ENCODE measurements around the gene ITIH3. TPM values are rescaled to one million over a fixed set of nuclear protein-coding genes. Genes with fewer than 3 reads are reported as not detected.

The ITIH3 gene
- total RNA-seq, 1 donor from 2014 or later, result not detected

DNA sequence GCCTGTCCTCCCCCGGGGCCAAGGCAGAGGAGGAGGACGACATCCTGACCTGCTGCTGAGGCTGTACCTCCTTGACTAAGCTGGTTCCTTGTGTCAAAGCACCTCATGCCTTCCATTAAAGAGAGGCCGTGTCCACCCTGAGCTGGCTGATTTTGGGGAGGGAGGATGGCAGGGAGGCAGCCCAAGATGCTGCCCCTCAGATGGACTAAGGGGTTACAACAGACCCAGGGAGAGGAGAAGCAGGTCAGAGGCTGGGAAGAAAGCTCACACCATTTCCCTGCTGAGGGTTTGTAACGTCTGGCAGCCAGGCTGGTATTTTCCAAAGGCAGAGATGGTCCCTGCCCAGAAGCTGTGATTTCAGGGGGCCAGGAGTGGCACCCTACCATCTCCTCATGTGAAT, 2.7 kb upstream of the ITIH3 start:
- Histone ChIP-seq H2AFZ (replicated peaks) (no peak overlapping the region), H3K9me3 (ENCODE audit: low read depth) (no peaks in the 10 kb centered on the region), H3K4me1 (no peaks in the 10 kb centered on the region), H3K9ac (no peak overlapping the region), H3K4me2 (no peak overlapping the region), H3K4me3 (no peak overlapping the region), H3F3A (ENCODE audit: low read depth) (no peaks in the 10 kb centered on the region), H3K79me2 (ENCODE audit: low read depth) (no peaks in the 10 kb centered on the region), H3K27me3 (no peaks in the 10 kb centered on the region), H4K20me1 (ENCODE audit: low read depth) (no peaks in the 10 kb centered on the region), H3K36me3 (no peaks in the 10 kb centered on the region), H3K27ac (no peak overlapping the region)
- H3K9me3 Mint-ChIP-seq, result no peaks in the 10 kb centered on the region
- H3K4me1 Mint-ChIP-seq, result peaks cover 24% of the 10 kb centered on the region
- H3K36me3 Mint-ChIP-seq, result no peaks in the 10 kb centered on the region
- peaks cover 2% of the 10 kb centered on the region for H3K27me3 Mint-ChIP-seq (ENCODE audit: insufficient read depth, low read depth)
- TF ChIP-seq EZH2phosphoT487 (IDR thresholded peaks at IDR 0.05) (no peak), CTCF (IDR thresholded peaks at IDR 0.05) (no peak), EZH2 (IDR thresholded peaks at IDR 0.05) (no peak)
- H3K4me3 Mint-ChIP-seq, result no peak overlapping the region
- no peak for DNase-seq (ENCODE audit: low spot score)
- H3K27ac Mint-ChIP-seq, result peak overlapping the region; percentile 66

DNA sequence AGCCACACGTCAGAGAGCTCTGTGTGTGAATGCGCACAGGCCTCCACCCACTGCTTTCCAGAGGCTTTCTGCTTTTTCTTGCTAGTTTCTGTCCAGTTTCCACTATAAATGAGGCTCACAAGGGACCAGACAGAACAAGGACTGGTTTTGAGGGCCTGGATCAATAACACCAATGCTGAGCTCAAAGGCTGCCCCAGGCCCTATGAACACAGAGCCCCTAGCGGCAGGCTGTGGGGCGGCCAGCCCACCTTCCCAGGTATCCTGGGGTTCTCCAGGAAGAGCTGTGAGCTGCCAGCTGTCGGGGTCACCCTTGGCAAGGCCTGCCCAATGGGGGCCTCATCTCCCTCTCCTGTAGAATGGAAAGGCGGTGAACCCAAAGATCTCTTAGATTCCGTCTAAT, 2.2 kb upstream of the ITIH3 start:
- H3K9me3 Mint-ChIP-seq, result no peaks in the 10 kb centered on the region
- H4K20me1 ChIP-seq (ENCODE audit: low read depth), result no peaks in the 10 kb centered on the region
- H3K36me3 ChIP-seq, result no peaks in the 10 kb centered on the region
- no peaks in the 10 kb centered on the region for H3F3A ChIP-seq (ENCODE audit: low read depth)
- no peak overlapping the region for H3K27ac ChIP-seq
- no peak overlapping the region for H3K9ac ChIP-seq
- H2AFZ ChIP-seq (replicated peaks), result no peak overlapping the region
- no peaks in the 10 kb centered on the region for H3K36me3 Mint-ChIP-seq
- H3K4me3 Mint-ChIP-seq, result no peak overlapping the region
- no peak for TF ChIP-seq EZH2 (IDR thresholded peaks at IDR 0.05)
- TF ChIP-seq CTCF (IDR thresholded peaks at IDR 0.05), result peak; percentile 56
- no peaks in the 10 kb centered on the region for H3K4me1 ChIP-seq
- no peak overlapping the region for H3K4me3 ChIP-seq
- H3K9me3 ChIP-seq (ENCODE audit: low read depth), result no peaks in the 10 kb centered on the region
- H3K4me1 Mint-ChIP-seq, result peaks cover 24% of the 10 kb centered on the region
- no peaks in the 10 kb centered on the region for H3K27me3 ChIP-seq
- H3K27ac Mint-ChIP-seq, result peak overlapping the region; percentile 94
- no peaks in the 10 kb centered on the region for H3K79me2 ChIP-seq (ENCODE audit: low read depth)
- H3K27me3 Mint-ChIP-seq (ENCODE audit: insufficient read depth, low read depth), result peaks cover 2% of the 10 kb centered on the region
- peak; percentile 58 for DNase-seq (ENCODE audit: low spot score)
- no peak overlapping the region for H3K4me2 ChIP-seq

GRCh38 chr3:52792961-52793695, 1.5 kb upstream of the ITIH3 start:
- no peaks in the 10 kb centered on the region for H3F3A ChIP-seq (ENCODE audit: low read depth)
- no peak overlapping the region for H3K9ac ChIP-seq
- peak overlapping the region; percentile 94 for H3K27ac Mint-ChIP-seq
- no peaks in the 10 kb centered on the region for H3K9me3 ChIP-seq (ENCODE audit: low read depth)
- no peaks in the 10 kb centered on the region for H3K36me3 Mint-ChIP-seq
- H3K27me3 Mint-ChIP-seq (ENCODE audit: insufficient read depth, low read depth), result no peaks in the 10 kb centered on the region
- H3K4me2 ChIP-seq, result no peak overlapping the region
- H3K79me2 ChIP-seq (ENCODE audit: low read depth), result no peaks in the 10 kb centered on the region
- TF ChIP-seq EZH2 (IDR thresholded peaks at IDR 0.05), result no peak
- no peak for TF ChIP-seq CTCF (IDR thresholded peaks at IDR 0.05)
- no peak for TF ChIP-seq EZH2phosphoT487 (IDR thresholded peaks at IDR 0.05)
- H3K27ac ChIP-seq, result no peak overlapping the region
- no peak for DNase-seq (ENCODE audit: low spot score)
- H3K4me1 ChIP-seq, result no peaks in the 10 kb centered on the region
- no peaks in the 10 kb centered on the region for H3K27me3 ChIP-seq
- H3K4me3 Mint-ChIP-seq, result no peak overlapping the region
- no peak overlapping the region for H2AFZ ChIP-seq (replicated peaks)
- H4K20me1 ChIP-seq (ENCODE audit: low read depth), result no peaks in the 10 kb centered on the region
- H3K36me3 ChIP-seq, result no peaks in the 10 kb centered on the region
- peaks cover 21% of the 10 kb centered on the region for H3K4me1 Mint-ChIP-seq
- H3K4me3 ChIP-seq, result no peak overlapping the region
- H3K9me3 Mint-ChIP-seq, result no peaks in the 10 kb centered on the region

Data from neural progenitor cell (in vitro differentiated cells).